Endothelial cell of umbilical vein (primary cell): ENCODE measurements around the gene CEP95. TPM values are rescaled to one million over a fixed set of nuclear protein-coding genes. Genes with fewer than 3 reads are reported as not detected.

Source experiments
- BruUV-seq: library from RNA; stranded (reverse); fragments of 400-500 nt; replicated peaks from 2 replicates; lab custom pipeline; 2021; lab: Mats Ljungman, UMichigan
- CTCF ChIA-PET: fragments of 300-600, 350-600 bp; sonication (Branson Sonifier 250); formaldehyde crosslinking; loops from one replicate; lab custom pipeline; 2021; ENCODE audit warnings: antibody characterized with exemption, inconsistent platforms; lab: Charles Lee
- POLR2A ChIA-PET: fragments of 300-600, 350-600 bp; sonication (Branson Sonifier 250); formaldehyde crosslinking; loops from one replicate; lab custom pipeline; 2021; ENCODE audit warnings: antibody characterized with exemption, inconsistent platforms; lab: Charles Lee
- DNase-seq: peaks from one replicate; pipeline ENCODE4 v3.0.0-alpha.2; 2011; ENCODE audit warnings: low read depth, low spot score
- FAIRE-seq: peaks from 2 replicates; lab custom pipeline; 2011; peaks lifted over from hg19 to GRCh38; lab: Jason Lieb, UNC
- H2AFZ ChIP-seq: 2 replicates; pipeline ENCODE4 v1.6.0; 2012; ENCODE audit warnings: low read depth, low read length, control low read depth, inconsistent platforms
- H3K27ac ChIP-seq: 2 replicates; pipeline ENCODE4 v1.5.1; 2011; ENCODE audit warnings: low read depth, mild to moderate bottlenecking, control low read depth, low read length, moderate library complexity; ENCODE audit not compliant: insufficient read depth
- H3K27me3 ChIP-seq, 2 experiments: 2 replicates each; pipeline versions ENCODE4 v1.6.0 to v1.6.1; 2011; ENCODE audit warnings: low read length in 2 of 2, mixed read lengths in 1 of 2; ENCODE audit not compliant: control insufficient read depth in 2 of 2, insufficient read depth in 2 of 2
- H3K36me3 ChIP-seq, 2 experiments: 2 replicates in 1 of 2; 3 replicates in 1 of 2; pipeline ENCODE4 v1.5.1; 2011; ENCODE audit warnings: low read length in 2 of 2, mild to moderate bottlenecking in 1 of 2, moderate library complexity in 1 of 2; ENCODE audit not compliant: control insufficient read depth in 2 of 2, insufficient read depth in 2 of 2; ENCODE audit errors: extremely low read depth in 1 of 2
- H3K4me1 ChIP-seq: 3 replicates; pipeline ENCODE4 v1.5.1; 2011; ENCODE audit warnings: mild to moderate bottlenecking, low read length; ENCODE audit not compliant: control insufficient read depth, insufficient read depth; ENCODE audit errors: extremely low read depth
- H3K4me2 ChIP-seq: 2 replicates; pipeline ENCODE4 v1.6.1; 2011; ENCODE audit warnings: low read length, control low read depth, mixed read lengths; ENCODE audit not compliant: insufficient read depth
- H3K4me3 ChIP-seq, 3 experiments: fragments of 200-600 bp in 1 of 3; sonication (generic), shearing (Covaris generic) in 1 of 3; replicated peaks in 1 of 3; 2 replicates each; pipeline ENCODE4 v1.5.1; 2011 to 2016; ENCODE audit warnings: control low read depth in 3 of 3, low read length in 3 of 3, mild to moderate bottlenecking in 2 of 3, inconsistent platforms in 1 of 3, low read depth in 1 of 3, moderate library complexity in 1 of 3; ENCODE audit not compliant: insufficient read depth in 1 of 3
- H3K79me2 ChIP-seq: 2 replicates; pipeline ENCODE4 v1.6.0; 2012; ENCODE audit warnings: low read length, inconsistent platforms; ENCODE audit not compliant: control insufficient read depth, insufficient read depth
- H3K9ac ChIP-seq: replicated peaks from 2 replicates; pipeline ENCODE3; 2011; ENCODE audit warnings: low read length, control low read depth; ENCODE audit not compliant: insufficient read depth; ENCODE audit errors: extremely low read depth
- H3K9me1 ChIP-seq: replicated peaks from 3 replicates; pipeline ENCODE4 v1.6.0; 2011; ENCODE audit warnings: mild to moderate bottlenecking, low read length; ENCODE audit not compliant: control insufficient read depth, insufficient read depth; ENCODE audit errors: extremely low read depth
- H3K9me3 ChIP-seq: replicated peaks from 2 replicates; pipeline ENCODE4 v1.5.1; 2012; ENCODE audit warnings: low read length, inconsistent platforms; ENCODE audit not compliant: control insufficient read depth, insufficient read depth
- H4K20me1 ChIP-seq: replicated peaks from 2 replicates; pipeline ENCODE3; 2011; ENCODE audit warnings: mild to moderate bottlenecking, low read length; ENCODE audit not compliant: control insufficient read depth, insufficient read depth; ENCODE audit errors: extremely low read depth
- CTCF ChIP-seq, 2 donors: IDR thresholded peaks; 1 replicate in 1 of 2; 2 replicates in 1 of 2; pipeline ENCODE4 v1.5.1; 2011; ENCODE audit warnings: low read length in 2 of 2, mild to moderate bottlenecking in 2 of 2, moderate library complexity in 2 of 2, control low read depth in 1 of 2, inconsistent platforms in 1 of 2, low read depth in 1 of 2; ENCODE audit not compliant: insufficient read depth in 1 of 2; ENCODE audit errors: extremely low read depth in 1 of 2
- EZH2 ChIP-seq: IDR thresholded peaks from 2 replicates; pipeline ENCODE4 v1.6.1; 2012; ENCODE audit warnings: borderline replicate concordance, low read depth, mild to moderate bottlenecking, moderate library complexity, low read length, inconsistent platforms; ENCODE audit not compliant: severe bottlenecking
- FOS ChIP-seq: IDR thresholded peaks from 2 replicates; pipeline ENCODE4 v1.6.1; 2011; ENCODE audit warnings: mild to moderate bottlenecking, low read length, moderate library complexity, borderline replicate concordance; ENCODE audit not compliant: insufficient read depth
- GATA2 ChIP-seq: IDR thresholded peaks from 2 replicates; pipeline ENCODE4 v1.7.0; 2011; ENCODE audit warnings: low read depth, mild to moderate bottlenecking, moderate library complexity, mixed read lengths, low read length; ENCODE audit not compliant: insufficient read length, insufficient read depth
- JUN ChIP-seq: IDR thresholded peaks from 2 replicates; pipeline ENCODE4 v1.6.1; 2011; ENCODE audit warnings: borderline replicate concordance, low read depth; ENCODE audit not compliant: insufficient read length, insufficient read depth
- MYC ChIP-seq: IDR thresholded peaks from one replicate; pipeline ENCODE4 v1.6.1; 2011; ENCODE audit warnings: mild to moderate bottlenecking, low read depth, low read length
- POLR2A ChIP-seq: IDR thresholded peaks from 2 replicates; pipeline ENCODE4 v1.6.1; 2012; ENCODE audit warnings: low read depth, mild to moderate bottlenecking, control low read depth, low read length
- POLR2AphosphoS5 ChIP-seq: IDR thresholded peaks from 2 replicates; pipeline ENCODE4 v1.6.1; 2012; ENCODE audit warnings: low read depth, mild to moderate bottlenecking, control low read depth, low read length, moderate library complexity; ENCODE audit not compliant: insufficient read depth
- dilution Hi-C: fragments of 300-500 bp; cut with MboI; formaldehyde crosslinking; loops from one replicate; pipeline ENCODE4 v1.15.0; 2019; ENCODE audit warnings: low sequenced_read_pairs; ENCODE audit not compliant: extremely low pct_ligation_motif_present
- intact Hi-C: fragments of 100-400 bp; cut with micrococcal nuclease; formaldehyde crosslinking; loops from one replicate; pipeline ENCODE4 v1.10.0; 2022
- polyA plus RNA-seq, 4 experiments: library from polyadenylated mRNA; depleted of rRNA in 3 of 4; stranded (reverse) in 3 of 4; unstranded in 1 of 4; fragments of >200 nt; gene quantifications; 2 replicates each; pipeline versions ENCODE4 v1.2.1 to v1.2.3, GENCODE V29; 2011 to 2012; ENCODE audit warnings: missing spikeins in 1 of 4
- total RNA-seq: library from RNA; stranded (reverse); gene quantifications from 2 replicates; pipeline ENCODE4 v1.2.3, GENCODE V29; 2021
- TF ChIP-seq, protein P1 (sequence below): IDR thresholded peaks from 2 replicates; pipeline ENCODE4 v1.6.1; 2011; ENCODE audit not compliant: insufficient read depth, insufficient read length

The CEP95 gene
- total and polyA plus RNA-seq, 2 donors (not counting 3 experiments of a cell fraction or from before 2014, with no cell fraction given), result 14.1 to 35.5 TPM

- no peak overlapping the region for H2AFZ ChIP-seq
These were observed 34.2 kb upstream of the CEP95 start for GRCh38 chr17:64472564-64472963.

More at GRCh38 chr17:64472564-64472963, 34.2 kb upstream of the CEP95 start:
- H4K20me1 ChIP-seq, result no peaks in the 10 kb centered on the region
- no peak overlapping the region for H3K27ac ChIP-seq
- no TSS peak for BruUV-seq
- FAIRE-seq (no peak), DNase-seq (no peak)
- no peaks in the 10 kb centered on the region for H3K27me3 ChIP-seq
- no peak overlapping the region for H3K4me3 ChIP-seq
- POLR2A ChIA-PET, result no interaction called here
- TF ChIP-seq POLR2AphosphoS5 (no peak), GATA2 (no peak), EZH2 (no peak), JUN (no peak), FOS (no peak), CTCF (IDR thresholded peaks at IDR 0.05; ENCODE audit: extremely low read depth in 1 of 2, insufficient read depth in 1 of 2, low read depth in 1 of 2, low read length in 2 of 2) (no peak), POLR2A (no peak), MYC (no peak)
- TF ChIP-seq, protein P1, sequence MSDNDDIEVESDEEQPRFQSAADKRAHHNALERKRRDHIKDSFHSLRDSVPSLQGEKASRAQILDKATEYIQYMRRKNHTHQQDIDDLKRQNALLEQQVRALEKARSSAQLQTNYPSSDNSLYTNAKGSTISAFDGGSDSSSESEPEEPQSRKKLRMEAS, result no peak
- no peaks in the 10 kb centered on the region for H3K9me3 ChIP-seq
- dilution Hi-C loops, result no loop called here
- no peaks in the 10 kb centered on the region for H3K79me2 ChIP-seq
- no peak overlapping the region for H3K9ac ChIP-seq
- H3K9me1 ChIP-seq, result no peaks in the 10 kb centered on the region
- H3K4me1 ChIP-seq, result no peaks in the 10 kb centered on the region
- intact Hi-C loops, result no loop called here
- H3K36me3 ChIP-seq, result peaks cover 0 to 2% of the 10 kb centered on the region in 2 experiments
- CTCF ChIA-PET, result interaction anchor here (0.7 to 10.9 kb wide), 3 partner anchors 12 to 43 kb away, joined by 3 to 78 read pairs (median 3); no protein-coding TSS in a partner anchor
- no peak overlapping the region for H3K4me2 ChIP-seq
